ENCODE data around the gene ATOH8.

DNA sequence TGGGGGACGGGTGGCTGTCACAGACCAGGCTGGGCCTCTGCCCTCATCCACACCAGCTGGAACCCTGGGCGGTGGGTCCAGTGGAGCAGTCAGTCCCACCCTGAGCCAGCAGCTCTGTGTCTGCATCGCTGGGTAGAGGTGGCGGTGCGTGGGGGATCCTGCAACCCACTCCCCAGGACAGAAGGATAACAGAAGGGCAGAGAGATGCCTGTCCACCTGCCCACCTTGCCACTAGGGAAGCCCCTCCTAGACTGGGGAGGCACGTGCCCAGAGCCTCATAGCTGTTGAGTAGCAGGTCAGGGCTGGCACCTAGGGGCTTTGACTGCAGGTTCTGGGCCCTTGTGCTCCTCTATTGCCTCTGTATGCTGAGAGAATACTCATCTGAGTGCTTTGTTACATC lies 2.4 kb downstream of the ATOH8 start:
- TF ChIP-seq, protein P1, sequence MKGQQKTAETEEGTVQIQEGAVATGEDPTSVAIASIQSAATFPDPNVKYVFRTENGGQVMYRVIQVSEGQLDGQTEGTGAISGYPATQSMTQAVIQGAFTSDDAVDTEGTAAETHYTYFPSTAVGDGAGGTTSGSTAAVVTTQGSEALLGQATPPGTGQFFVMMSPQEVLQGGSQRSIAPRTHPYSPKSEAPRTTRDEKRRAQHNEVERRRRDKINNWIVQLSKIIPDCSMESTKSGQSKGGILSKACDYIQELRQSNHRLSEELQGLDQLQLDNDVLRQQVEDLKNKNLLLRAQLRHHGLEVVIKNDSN (IDR thresholded peaks at IDR 0.05), result no peak
- TF ChIP-seq, protein P2, sequence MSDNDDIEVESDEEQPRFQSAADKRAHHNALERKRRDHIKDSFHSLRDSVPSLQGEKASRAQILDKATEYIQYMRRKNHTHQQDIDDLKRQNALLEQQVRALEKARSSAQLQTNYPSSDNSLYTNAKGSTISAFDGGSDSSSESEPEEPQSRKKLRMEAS (IDR thresholded peaks at IDR 0.05), result no peak
- TF ChIP-seq, protein P3, sequence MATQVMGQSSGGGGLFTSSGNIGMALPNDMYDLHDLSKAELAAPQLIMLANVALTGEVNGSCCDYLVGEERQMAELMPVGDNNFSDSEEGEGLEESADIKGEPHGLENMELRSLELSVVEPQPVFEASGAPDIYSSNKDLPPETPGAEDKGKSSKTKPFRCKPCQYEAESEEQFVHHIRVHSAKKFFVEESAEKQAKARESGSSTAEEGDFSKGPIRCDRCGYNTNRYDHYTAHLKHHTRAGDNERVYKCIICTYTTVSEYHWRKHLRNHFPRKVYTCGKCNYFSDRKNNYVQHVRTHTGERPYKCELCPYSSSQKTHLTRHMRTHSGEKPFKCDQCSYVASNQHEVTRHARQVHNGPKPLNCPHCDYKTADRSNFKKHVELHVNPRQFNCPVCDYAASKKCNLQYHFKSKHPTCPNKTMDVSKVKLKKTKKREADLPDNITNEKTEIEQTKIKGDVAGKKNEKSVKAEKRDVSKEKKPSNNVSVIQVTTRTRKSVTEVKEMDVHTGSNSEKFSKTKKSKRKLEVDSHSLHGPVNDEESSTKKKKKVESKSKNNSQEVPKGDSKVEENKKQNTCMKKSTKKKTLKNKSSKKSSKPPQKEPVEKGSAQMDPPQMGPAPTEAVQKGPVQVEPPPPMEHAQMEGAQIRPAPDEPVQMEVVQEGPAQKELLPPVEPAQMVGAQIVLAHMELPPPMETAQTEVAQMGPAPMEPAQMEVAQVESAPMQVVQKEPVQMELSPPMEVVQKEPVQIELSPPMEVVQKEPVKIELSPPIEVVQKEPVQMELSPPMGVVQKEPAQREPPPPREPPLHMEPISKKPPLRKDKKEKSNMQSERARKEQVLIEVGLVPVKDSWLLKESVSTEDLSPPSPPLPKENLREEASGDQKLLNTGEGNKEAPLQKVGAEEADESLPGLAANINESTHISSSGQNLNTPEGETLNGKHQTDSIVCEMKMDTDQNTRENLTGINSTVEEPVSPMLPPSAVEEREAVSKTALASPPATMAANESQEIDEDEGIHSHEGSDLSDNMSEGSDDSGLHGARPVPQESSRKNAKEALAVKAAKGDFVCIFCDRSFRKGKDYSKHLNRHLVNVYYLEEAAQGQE (IDR thresholded peaks at IDR 0.05; ENCODE audit: low read depth), result no peak
- TF ChIP-seq EP300 (IDR thresholded peaks at IDR 0.05; ENCODE audit: borderline replicate concordance) (no peak), CEBPB (IDR thresholded peaks at IDR 0.05) (no peak), FOXM1 (IDR thresholded peaks at IDR 0.05; ENCODE audit: borderline replicate concordance, low read depth) (no peak), YY1 (IDR thresholded peaks at IDR 0.05; ENCODE audit: low read depth) (no peak), TAF1 (IDR thresholded peaks at IDR 0.05; ENCODE audit: low read depth) (no peak), NFIC (IDR thresholded peaks at IDR 0.05) (no peak), TEAD4 (IDR thresholded peaks at IDR 0.05) (no peak), TCF12 (IDR thresholded peaks at IDR 0.05; ENCODE audit: low read depth) (no peak), ZBTB7A (IDR thresholded peaks at IDR 0.05; ENCODE audit: low read depth) (no peak), CREB1 (IDR thresholded peaks at IDR 0.05; ENCODE audit: low read depth) (no peak)

Data from Ishikawa (cell line).